ENCODE results near the gene ZNF346.
"Not testable (repeated sequence)": the region's sequence is repeated elsewhere in the genome, so short reads cannot be mapped to it uniquely, and the experiment has no call there.

The ZNF346 gene

DNA sequence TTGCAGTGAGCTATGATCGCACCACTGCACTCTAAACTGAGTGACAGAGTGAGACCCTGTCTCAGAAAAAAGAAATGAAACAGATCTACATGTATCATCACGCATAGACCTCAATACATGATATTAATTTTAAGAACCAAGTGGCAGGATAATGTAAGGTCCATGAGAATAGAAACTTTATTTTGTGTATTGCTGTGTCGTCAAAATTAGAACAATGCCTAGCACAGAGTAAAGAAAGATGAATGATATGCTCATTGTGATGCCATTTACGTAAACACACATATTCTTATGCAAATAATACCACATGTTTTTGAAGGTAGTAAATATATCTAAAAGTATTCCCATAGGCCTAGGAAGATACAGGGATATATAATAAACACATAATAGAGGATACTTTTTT lies 12.3 kb upstream of the ZNF346 start:
- DNase-seq, result no peak

DNA sequence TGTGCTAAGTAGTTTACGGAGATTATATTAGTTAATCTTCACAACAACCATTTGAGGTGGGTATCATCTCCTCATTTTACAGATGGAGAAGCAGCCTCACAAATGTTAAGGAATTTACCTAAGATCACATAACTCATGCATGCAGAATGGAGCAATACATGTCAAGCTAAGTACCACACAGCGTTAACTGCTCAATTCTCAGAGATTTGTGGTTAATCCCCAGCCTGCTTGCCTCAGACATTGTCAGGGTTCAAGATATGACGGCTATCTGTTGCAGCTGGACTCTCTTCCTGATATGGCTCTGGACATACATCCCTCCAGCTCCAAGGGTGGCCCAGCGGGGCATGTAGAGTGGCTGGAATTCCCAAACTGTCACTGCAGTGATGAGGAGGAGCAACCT lies 7.3 kb upstream of the ZNF346 start:
- DNase-seq, result no peak

DNA sequence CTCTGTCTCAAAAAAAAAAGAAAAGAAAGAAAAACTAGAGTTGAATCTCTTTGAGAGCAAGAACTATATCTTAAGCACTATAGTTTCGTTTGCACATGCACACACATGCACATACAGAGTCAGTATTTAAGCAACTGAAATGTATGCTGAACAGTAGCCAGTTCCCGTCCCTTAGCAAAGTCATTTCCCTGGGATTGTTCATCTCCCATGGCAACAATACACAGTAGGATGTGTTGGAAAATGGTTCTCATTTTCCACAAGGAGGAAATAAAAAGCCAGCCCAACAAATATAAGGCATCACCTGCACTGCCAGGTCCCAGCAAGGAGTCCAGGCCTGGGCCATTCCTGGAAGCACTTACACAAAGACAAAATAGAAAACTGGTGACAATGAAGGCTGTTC lies 4.2 kb upstream of the ZNF346 start:
- no peak for DNase-seq

DNA sequence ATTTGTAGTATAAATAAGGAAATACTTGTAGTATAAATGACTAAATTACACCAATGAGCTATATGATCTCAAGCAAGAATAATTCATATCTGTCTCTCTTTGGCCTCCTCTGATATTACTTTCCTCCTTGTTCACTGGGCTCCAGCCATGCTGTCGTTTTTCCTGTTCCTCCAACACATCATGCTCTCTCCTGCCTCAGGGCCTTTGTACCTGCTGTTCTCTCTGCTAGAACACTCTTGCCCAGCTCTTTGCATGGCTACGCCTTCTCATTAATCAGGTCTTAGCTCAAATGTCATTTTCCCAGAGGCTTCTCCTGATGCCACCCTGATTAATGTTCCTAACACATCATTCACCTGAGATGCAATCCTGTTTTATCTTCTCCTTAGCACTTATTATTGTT lies 2.5 kb upstream of the ZNF346 start:
- no peak for DNase-seq

DNA sequence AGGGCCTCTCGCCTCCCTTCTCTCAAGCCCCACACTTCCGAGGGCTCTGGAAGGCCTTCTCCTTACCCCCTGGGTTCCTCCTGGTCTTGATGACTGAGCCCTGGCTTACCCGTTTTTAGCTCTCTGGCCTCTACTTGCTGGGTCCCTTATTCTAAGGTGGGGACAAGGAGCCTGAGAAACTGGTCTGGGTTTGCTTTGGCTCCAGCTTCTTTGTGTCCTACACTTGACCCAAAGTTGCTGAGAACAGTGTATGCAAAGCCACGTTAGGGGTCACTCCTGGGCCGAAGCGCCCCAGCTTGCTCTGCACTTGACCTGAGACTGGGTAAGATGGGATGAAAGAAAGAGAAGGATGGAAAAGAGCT lies 788 bp downstream of the ZNF346 start:
- no peak for DNase-seq

DNA sequence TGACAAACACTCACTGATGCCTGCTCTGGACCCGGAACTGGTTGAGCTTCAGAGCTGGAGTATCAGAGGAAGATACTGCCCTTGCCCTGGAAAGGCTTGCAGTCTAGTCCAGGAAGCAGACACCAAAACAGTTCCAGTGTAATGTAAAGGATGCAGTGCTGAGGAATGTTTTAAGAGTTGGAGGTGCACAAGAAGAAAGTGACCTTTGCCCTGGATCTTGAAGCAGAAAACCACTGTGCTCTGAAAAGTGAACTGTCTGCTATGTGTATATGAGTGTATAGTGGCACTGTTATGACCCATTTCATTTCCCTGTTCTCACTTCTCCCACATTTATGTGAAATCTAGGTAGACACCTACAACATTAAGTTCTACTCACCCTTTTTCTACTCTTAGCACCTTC lies 2.1 kb downstream of the ZNF346 start:
- DNase-seq, result no peak

DNA sequence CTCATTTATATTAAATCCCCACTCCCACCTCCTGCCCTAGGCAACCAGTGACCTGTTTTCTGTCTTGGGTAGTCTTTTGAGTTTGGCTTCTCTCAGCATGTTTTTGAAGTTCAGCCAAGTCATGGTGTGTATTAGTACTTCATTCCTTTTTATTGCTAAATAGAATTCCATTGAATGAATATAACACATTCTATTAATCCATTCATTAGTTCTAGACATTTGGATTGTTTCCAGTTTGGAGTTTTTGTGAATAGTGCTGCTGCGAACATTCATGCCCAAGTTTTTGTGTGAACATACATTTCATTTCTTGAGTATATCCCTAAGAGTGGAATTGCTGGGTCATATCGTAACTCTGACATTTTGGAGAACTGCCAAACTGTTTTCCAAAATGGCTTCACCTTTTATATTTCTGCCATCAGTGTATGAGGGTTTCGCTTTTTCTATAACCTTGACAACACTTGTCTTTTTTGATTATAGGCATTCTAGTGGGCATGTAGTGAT lies 2.7 kb downstream of the ZNF346 start:
- DNase-seq, result no peak

DNA sequence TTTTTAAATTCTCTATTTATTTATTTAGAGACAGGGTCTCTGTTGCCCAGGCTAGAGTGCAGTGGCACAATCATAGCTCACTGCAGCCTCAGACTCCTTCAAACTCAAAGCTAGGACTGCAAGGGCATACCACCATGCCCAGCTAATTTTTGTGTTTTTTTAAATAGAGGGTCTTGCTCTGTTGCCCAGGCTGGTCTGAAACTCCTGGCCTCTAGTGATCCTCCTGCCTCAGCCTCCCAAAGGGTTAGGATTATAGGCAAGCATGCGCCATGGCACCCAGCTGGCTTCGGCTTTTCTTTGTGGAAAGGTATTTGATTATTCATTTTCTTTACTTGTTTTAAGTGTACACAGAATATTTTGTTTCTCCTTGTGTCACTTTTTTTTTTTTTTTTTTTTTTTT lies 5.2 kb downstream of the ZNF346 start:
- DNase-seq, result no peak

DNA sequence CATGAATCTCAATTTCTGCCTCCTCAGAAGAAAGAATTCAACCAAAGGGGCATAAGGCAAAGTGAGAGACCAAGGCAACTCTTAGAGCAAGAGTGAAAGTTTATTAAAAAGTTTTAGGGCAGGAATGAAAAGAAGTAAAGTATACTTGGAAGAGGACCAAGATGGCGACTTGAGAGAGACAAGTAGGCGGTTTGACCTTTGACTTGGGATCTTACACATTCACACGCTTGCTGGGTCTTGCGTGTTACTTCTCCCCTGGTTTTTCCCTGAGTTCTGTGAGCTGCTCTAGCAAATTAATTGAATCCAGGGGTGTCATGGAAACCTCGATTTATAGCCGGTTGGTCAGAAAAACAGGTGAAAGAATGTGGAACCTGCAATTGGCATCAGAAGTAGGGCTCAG lies 7.0 kb downstream of the ZNF346 start:
- DNase-seq, result no peak

DNA sequence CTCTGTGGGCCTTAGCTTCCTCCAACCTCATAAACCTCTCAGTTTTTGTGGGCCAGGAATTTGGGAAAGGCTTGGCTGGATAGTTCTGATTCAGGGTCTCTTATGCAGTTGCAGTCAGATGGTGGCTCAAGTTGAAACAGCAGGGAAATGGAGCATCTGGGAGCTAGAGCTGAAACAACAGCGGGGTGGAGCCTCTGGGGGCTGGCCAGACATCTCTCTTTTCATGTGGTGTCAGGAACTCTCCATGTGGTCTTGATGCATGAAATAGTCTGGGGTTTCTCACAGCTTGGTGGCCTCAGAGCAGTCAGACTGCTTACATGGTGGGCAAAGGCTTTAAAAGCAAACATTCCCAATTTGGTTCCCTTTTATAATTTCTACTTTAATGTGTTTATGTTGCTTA lies 13.5 kb downstream of the ZNF346 start:
- DNase-seq, result no peak

DNA sequence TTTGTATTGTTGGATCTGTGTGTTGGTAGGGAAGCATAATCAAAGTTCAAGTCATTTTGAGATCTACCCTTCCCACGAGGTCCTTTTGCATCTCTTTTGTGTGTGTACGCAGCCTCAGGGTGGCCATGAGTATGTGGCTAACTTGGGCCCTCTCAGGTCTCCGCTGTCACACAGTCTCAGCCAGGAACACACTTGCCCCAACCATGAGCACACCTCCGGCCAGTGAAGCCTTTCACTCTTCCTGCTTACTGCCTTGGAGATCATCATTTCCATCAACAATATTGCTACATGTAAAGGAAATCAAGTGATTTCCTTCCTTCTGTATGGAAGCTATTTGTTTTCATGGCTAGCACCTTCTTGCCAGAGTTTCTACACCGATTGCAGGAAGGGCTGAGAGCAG lies 13.9 kb downstream of the ZNF346 start:
- DNase-seq, result no peak

DNA sequence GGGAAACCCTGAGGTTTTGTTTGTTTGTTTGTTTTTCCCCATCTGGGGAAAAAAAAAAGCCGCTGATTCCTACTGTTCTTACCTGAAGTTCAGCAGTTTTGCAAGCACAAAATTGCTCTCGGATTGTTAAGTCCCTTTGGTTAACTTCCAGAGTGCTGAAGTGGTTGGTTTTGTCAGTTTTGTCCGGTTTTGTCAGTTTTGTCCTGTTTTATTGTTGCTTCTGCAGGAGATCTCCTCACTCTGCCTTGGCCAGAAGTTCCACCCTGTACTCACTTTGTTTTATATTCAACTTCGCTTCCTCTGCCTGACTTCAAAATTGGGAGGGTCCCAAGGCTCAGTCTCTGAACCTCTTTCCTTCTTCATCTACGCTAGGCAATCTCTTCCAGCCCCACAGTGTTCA lies 14.4 kb downstream of the ZNF346 start:
- no peak for DNase-seq

DNA sequence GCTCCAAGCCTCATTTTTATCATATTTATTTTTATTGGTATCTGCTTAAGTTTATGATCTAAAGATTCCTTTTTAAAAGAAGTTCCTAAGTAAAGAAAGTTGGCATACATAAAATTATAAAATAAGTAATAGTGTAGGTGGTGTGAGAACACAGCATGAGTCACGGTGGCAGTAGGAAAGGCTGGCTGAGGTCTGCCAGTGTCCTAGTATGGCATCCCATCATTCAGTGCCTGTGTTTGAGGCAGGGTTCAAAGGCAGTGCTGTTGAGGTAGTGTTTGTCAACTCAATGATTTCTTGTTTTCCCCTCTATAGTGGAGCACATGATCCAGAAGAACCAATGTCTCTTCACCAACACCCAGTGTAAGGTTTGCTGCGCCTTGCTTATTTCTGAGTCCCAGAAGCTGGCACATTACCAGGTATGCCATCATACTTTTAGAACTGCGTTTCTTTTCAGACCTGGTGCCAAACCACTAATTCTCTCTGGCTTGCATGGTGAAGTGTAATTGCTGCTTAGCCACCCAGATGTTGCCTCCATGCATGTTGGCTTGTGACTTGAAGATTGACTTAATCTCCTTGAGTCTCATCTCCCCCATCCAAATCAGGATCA lies 18.4 kb downstream of the ZNF346 start:
- no peak for DNase-seq

DNA sequence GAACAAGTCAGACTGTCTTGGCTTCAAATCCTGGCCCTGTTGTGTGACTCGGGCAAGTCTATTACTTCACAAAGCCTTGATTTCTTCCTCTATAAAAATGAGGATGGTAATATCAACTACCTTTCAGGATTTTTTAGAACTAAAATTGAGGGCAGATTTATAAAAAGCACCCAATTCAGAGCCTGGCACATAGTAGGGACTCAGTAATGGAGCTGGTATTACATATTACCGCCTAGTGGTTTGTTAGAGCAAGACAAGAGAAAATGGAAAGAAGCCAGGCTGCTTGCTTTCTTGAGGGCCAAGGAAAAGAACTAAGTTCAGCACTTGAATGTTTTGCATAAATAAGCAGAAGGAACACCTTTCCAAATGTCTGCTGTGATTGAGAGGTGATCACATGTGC lies 19.4 kb downstream of the ZNF346 start:
- no peak for DNase-seq

DNA sequence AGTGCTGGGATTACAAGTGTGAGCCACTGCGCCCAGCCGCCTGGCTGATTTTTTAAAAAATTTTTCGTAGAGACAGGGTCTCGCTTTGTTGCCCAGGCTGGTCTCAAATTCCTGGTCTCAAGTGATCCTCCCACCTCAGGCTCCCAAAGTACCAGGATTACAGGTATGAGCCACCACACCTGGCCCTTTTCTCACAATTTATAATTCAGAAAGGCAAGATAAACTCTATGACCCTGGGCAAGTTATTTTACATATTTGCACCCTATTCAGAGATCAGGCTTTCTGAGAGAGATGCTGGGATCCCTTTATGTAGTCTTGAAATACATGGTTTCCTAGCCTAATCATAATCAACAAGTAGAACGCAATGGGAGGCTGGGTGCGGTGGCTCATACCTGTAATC lies 20.6 kb downstream of the ZNF346 start:
- DNase-seq, result no peak

DNA sequence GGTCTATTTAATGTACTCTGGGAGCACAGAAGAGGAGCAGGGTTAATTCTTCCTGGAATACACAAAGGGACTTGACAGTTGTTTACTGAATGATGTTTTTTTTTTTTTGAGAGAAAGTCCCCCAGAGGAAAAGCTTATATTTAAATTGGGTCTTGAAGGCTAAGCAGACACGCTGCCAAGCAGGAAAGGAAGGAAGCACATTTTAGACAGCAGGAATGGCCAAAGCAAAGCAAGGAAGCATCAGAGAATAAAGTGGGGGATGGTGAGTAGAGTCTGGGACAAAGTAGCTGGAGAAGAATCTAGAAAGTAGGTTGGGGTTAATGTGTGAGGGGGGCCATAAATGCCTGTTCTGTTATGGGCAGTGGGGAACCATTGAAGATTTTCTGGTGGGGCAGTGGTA lies 21.5 kb downstream of the ZNF346 start:
- no peak for DNase-seq

DNA sequence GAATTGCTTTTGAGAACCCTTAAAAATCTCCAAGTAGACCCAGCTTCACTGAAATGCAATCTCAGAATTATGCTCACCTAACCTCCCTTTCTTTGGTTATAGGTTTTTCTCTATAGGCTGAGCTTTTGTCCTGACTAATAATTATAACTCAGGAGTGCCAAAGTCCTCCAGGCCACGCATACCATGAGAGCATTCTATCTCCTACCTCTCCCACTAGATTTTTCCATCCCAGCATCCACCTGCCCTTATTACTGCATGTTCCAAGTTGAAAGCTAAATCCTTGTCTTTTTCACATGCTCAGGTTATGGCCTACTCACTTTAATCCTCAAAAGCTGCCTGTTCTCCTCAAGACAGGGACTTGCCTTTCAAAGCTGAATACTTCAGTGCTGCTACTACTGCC lies 22.1 kb downstream of the ZNF346 start:
- DNase-seq, result no peak

DNA sequence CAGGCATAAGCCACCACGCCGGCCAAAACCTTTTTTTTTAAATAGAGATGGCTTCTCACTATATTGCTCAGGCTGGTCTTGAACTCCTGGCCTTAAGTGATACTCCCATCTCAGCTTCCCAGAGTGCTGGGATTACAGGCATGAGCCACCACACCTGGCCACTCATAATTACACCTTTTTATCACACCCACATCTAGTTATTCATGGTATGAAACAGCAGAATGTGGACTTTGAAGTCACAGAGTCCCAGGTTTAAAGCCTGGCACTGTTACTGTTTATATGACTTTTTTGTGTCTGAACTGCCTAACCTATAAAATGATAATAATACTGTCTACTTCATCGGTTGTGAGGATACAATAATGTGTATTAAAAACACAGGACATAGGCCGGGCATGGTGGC lies 23.1 kb downstream of the ZNF346 start:
- no peak for DNase-seq

DNA sequence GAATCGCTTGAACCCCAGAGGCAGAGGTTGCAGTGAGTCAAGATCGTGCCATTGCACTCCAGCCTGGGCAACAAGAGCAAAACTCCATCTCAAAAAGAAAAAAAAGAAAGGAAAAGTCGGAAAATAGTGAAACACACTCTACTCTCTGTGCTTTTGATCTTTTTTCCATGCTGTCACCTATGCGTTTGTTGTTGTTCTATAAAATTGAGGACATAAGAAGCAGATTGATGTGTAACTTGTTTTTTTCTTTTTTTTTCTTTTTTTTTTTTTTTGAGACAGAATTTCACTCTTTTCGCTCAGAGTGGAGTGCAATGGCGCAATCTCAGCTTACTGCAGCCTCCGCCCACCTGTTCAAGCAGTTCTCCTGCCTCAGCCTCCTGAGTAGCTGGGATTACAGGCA lies 26.0 kb downstream of the ZNF346 start:
- DNase-seq, result not testable (repeated sequence)

DNA sequence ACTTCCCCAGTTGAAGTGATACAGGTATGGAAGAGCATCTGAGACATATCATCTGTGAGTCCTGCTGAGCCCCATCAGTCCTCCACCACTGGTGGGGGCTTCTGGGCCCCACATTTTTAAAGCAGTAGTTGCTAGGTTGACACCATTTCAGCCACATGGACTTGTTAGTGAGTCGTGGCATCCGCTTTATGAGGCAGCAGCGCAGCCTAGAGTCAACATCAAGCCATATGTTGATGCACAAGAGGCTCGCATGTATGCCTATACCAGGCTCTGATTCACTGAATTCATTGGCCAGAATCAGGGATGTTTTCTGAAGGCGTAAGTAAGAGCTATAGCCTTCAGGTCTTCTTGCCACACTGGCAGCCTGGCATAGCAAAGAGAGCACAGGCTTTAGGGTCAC lies 26.8 kb downstream of the ZNF346 start:
- no peak for DNase-seq

DNA sequence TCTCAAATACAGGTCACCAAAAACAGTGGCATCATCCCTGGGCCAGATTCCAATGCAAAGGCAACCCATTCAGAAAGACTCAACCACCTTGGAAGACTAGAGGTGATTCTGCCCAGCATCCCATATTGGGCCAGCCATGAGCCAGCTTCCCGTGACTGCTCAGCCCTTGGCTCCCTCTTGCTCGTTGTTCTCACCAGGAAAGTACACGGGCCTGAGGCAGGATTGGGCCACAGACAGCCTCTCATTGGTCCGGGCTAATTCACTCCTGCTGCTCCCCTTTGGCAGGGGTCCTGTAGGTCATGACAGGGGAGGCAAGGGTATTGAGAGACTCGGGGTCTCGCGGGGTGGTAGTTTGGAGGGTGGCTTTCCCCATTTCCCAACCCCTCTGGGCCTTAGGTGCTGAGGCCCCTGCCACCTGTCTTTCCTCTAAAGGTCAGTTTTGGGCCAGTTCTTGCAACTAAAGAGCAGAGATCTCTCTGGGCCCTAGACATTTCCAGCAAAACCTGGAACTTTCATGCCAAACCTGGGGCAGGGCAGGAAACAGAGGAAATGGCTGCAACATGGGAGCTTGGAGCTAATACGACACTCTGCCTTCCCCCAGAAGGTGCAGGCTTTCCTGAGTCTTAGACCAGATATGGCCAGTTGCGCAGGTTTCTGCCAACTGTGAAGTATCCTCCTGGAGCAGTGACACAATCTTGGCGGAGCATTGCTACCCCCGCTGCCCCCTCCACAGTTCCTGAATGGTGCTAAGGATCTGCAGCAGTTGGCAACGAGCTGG lies 42.2 kb downstream of the ZNF346 start:
- DNase-seq, result no peak

DNA sequence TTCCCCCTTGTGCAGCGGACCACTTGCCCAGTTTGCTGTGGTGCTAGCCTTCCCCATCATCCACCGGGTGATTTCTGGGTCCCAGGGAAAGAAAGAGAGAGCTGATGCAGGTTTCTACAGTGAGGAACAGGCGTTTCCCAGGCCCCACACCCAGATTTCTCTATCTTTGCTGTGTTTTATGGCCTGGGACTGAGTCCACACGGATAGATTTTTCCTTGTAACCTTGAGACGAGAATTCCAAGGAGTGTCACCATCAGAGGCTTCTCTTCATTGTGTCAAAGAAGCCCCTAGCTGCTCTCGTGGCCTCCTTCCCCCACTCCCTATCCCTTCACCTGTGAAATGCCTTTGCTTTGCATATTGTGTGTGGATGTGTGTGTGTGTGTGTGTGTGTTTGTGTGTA lies 43.0 kb downstream of the ZNF346 start:
- DNase-seq, result no peak

DNA sequence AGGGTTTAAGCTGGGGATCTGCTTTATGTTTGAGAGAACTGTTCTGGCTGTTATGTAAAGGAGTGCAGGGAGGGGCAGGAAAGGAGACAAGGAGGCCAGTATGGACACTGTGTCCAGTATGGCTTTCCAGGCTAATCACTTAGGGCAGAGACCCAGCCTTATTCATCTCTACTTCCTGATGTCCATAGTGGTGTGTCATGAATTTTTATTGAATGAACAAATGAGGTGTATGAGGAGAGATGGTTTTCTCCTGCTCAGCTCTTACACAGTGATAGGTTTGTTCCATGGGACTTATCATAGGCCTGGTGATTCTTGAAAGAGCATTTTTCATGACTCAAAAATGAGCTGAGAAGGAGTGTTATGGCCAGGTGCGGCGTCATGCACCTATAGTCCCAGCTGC lies 43.7 kb downstream of the ZNF346 start:
- DNase-seq, result no peak

DNA sequence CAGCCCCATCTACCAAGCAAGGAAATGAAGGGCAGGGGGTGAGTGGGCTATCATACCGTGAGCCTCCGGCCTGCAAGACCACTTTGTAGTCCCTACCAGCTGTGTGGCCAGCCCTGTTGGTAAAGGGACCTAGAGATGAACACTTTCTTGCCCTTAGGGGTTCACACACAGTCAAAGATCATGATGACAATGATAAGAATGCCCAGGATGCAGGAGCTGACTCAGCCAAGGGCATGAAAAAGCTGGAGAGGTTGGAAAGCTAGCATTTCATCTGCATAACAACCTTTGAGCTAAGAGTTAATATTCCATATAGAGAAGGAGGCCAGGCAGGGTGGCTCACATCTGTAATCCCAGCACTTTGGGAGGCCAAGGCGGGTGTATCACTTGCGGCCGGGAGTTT lies 45.0 kb downstream of the ZNF346 start:
- DNase-seq, result no peak
